GM18867 (cell line): ENCODE results near the gene UBE2D4.
A peak's percentile ranks its signal among the peaks of the same experiment; 100 is the strongest.

Source experiments
- ATAC-seq: cut with Tn5 transposase; IDR thresholded peaks from one replicate; pipeline ENCODE4 v1.9.1; 2021; ENCODE audit warnings: mild to moderate bottlenecking, moderate library complexity; ENCODE audit not compliant: unreplicated experiment

UBE2D4 gene

GRCh38 chr7:43906331-43907010 is 19.8 kb upstream of the UBE2D4 start, which contains the start of gene URGCP:
Gene URGCP, minus strand, starts transcription at chr7:43906596. Its CDS starts 21 bp downstream, at chr7:43906575.
- ATAC-seq: peak; percentile 86

DNA sequence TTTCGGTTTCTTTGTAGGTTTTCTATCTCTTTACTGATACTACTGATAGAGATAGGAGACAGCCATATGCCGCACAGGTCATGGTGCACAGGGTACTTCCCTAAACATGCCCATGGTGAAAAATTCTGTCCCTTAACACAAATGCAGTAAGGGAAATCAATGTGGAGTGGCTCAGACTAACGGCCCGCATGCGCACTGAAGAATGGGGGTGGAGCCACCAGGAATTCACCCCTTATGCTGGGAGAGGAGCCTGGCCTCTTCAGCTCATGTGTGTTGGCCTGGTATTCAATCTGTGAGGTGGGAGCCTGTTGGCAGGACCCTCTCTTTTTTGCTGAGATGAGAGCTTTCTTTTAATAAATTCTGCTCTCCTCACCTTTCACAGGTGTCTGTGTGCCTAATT is 11.4 kb upstream of the UBE2D4 start:
- no peak for ATAC-seq

DNA sequence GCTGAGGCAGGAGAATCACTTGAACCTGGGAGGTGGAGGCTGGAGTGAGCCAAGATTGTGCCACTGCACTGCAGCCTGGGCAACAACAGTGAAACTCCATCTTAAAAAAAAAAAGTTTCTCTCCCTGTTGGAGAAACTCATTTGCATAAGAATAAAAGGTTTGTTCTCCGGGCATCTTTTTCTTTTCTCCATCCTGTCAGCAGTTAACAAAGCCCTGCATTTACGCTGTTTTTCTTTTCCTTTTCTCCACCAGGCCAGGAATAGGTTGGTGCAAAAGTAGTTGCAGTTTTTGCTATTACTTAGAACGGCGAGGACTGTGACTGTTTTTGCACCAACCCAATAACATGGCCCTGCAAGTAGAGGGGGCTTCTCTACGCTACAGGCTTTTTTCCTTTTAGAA is 10.3 kb upstream of the UBE2D4 start:
- no peak for ATAC-seq

DNA sequence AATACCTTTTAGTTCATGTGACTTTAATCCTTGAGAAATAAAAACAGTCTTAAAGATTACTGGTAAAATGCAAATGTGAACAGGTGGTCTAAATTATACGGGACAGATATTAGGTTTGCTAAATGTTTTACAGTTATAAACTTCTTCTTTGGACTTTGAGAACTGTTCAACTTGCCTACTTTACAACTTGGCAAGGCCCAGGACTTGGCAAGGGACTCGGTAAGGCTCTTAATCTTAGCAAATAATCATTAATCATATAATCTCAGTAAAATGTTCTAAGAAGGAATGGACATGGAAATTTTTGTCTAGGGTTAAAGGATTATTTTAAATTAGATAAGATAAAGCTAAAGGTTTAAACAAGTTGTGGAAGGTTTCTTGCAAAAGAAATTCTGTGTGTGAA is 4.8 kb upstream of the UBE2D4 start:
- ATAC-seq: no peak

GRCh38 chr7:43922726-43923125 is 3.5 kb upstream of the UBE2D4 start:
- no peak for ATAC-seq

DNA sequence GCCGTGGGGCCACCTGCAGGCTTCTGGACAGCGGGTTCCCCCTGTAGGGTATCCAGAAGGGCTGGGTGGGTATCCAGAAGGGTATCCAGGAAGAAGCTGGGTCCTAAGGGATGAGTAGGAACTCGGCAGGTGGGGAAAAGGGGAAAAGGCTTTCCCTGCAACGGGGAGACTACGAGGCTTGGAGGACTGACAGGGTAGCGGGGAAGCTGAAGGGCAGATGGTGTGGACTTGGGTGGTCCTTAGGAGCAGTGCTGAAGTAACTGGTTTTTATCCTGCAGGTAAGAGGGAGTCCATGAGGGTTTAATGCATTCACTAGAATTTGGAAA is 525 bp downstream of the UBE2D4 start:
- ATAC-seq: peak; percentile 21

- ATAC-seq: no peak
Observed at GRCh38 chr7:43927810-43928209, 1.6 kb downstream of the UBE2D4 start.

DNA sequence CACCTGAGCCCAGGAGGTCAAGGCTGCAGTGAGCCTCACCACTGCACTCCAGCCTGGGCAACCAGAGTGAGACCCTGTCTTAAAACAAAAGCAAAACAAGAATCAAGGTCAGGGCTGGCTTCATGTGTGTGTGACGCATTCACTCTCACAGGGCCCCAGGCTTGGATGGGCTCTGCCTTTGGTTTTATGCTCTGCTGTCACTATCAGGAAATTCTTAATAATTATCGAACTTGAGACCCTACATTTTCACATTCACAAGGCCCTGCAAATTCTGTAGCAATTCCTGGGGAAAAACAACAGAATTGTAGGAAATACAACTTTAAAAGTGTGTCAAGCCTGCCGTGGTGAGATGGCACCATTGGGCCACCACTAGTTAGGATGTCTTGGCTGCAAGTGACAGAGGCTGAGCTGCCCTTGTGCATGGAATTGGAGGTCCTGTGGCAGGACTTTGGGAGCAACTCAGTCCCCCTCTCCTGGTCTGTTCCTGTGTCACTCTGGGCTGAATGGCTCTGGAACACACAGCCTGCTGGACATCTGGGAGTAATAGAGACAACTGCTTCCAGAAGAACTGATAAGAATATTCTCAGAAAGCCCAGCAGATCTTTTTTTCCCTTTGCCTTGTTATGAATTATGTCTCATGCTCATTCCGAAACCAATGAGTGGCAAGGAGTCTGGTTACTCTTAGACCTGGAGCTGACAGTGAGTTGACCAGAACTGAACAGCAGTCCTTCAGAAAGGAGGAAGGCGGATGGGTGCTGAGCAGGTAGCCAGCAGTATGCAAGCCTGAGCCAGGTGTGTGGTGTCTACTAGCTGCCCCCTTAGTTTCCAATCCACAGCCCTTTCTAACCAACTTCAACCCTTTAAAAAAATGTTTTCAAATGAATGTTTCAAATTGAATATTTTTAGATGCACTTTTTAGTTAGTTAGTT is 3.6 kb downstream of the UBE2D4 start:
- ATAC-seq: no peak

GRCh38 chr7:43931346-43931745 is 5.1 kb downstream of the UBE2D4 start:
- no peak for ATAC-seq

DNA sequence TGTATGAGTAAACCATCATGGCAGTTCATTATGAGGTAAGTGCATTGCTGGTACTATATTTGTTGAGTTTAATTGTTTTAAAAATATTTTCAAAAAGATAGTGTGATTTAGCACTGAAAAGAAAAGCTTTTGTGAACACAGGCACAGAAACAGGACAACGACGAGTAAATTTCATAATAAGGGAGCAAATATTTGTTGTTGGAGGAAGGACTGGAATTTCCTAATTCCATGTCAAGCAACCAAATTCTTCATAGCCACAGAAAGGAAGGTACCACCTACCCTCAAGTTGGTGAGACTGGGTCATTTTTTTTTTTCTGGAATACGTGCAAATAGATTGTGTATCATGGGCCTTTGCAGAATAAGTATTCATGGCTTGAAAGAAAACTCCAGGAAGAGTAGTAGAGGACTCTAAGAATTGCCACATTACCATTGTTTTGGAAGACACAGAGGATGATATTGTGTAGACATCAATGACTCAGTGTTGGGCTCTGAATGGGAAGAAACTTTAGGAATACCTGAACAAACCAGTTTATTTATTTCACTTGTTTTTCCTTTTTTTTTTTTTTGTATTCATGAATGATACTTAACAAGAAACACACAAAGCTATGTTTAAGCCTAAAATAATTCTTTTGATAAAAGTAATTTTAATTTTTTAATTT is 7.8 kb downstream of the UBE2D4 start:
- ATAC-seq: no peak

DNA sequence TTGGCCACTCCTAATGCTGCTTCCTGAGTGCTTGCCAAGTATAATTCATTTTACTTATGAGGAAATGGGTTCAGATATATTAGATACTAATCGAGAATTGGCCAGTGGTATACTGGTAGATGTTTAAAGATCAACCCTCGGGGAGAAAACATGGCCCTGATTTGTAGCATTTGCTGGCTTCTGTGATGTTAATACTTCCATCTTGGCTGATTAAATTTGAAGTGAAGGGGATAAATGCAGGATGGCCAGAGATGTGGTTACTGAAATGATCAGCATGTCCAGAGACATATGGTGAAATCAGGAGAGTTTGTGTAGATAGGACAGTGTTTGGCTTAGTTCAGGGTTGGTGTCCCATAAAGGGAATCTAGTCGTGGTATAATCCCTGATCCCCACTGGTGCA is 11.2 kb downstream of the UBE2D4 start:
- ATAC-seq: no peak

- no peak for ATAC-seq
Observed at GRCh38 chr7:43938892-43939482, 12.8 kb downstream of the UBE2D4 start.

- ATAC-seq: no peak
Observed at GRCh38 chr7:43942250-43942649, 16.0 kb downstream of the UBE2D4 start.

GRCh38 chr7:43942997-43943396 is 16.8 kb downstream of the UBE2D4 start:
- no peak for ATAC-seq

- ATAC-seq: no peak
Observed at GRCh38 chr7:43943417-43944187, 17.4 kb downstream of the UBE2D4 start.

GRCh38 chr7:43944286-43944685 is 18.1 kb downstream of the UBE2D4 start:
- no peak for ATAC-seq

DNA sequence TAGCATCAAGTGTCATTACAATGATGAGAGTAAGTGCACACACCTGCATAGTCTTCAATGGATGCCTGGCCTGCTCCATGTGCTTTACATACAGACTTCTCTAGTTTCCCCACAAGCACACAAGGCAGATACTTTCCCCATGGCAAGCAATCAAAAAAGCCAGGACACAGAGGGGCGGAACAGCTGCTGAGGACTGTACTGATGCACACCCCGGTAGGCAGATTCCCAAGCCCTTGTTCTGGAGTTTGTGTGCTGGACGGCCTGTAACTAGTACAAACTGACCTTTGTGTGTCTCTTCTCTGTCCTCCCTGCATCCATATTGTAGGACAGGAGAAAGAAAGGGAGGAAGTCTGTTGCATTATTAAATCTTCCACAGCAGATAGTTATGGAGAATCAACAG is 25.8 kb downstream of the UBE2D4 start:
- no peak for ATAC-seq

DNA sequence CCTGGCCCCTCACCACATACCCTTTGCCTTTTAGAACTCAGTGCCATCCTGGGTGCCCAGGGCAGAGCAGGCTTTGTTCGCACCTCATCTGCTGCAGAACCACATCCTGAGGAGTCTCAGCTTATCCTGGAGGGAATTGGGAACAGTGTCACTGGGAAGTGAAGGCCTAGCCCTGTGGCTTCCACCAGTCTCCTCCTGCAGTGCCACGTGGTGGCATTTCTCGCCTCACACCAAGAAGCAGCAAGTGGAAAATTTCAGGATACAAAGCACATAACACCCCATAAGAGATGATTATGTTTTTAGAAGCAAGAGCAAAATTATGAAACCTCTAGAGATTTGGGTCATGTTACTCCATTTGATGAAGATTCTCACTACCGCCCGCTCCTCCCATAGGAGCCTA is 26.8 kb downstream of the UBE2D4 start:
- no peak for ATAC-seq

DNA sequence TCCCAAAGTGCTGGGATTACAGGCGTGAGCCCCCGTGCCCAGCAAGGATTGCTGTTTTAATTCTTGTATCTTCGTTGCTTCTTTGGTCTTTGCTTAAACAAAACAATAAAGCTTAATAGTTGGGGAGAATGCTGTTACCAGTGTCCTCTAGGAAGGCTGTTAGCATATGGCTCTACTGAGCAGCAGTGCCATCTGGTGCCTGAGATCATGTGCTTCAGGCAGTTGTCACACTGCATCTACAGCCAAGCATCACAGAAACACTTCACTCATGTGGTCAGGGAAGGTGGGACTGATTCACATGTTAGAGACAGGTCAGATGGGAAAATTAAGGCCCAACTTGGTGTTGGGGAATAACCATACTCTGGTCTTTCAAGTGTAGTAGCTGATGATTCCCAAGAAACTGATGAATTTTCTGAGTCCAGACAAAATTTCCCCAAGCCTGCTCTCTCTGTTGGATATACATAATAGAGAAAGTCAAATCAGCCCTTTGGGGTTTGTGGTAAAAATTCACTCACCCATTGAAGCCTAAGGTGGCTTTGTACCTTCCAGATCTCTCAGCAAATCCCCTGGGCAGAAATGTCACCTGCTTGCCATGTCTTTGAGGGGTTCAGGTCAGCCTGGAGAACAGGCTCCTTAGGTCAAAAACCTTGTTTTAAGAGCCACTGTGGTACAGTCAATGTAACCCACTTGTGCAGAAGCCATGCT is 28.4 kb downstream of the UBE2D4 start:
- peak; percentile 55 for ATAC-seq

DNA sequence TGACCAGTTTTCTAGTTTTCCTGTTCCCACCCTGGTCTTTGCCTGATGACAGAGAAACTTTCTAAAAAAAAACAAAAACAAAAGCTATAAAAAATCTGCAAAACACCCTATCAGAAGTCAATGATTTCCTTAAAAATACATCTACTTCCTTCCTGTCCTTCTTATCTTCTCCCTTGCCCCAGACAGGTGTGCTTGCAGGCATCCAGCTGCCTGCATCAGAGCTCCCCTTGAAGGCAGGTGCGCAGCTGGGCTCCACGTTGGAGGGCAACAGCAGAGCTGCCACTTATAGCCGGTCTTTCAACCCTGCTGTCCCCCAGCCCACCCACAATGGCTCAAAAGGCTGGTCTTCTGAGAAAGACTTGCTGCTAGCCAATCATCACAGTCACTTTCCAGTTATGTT is 29.8 kb downstream of the UBE2D4 start:
- ATAC-seq: no peak
